HepG2 (cell line): ENCODE data around the gene MSH3. TPM values are rescaled to one million over a fixed set of nuclear protein-coding genes. Genes with fewer than 3 reads are reported as not detected.

ENCODE experiments used
- ASH2L ChIP-seq: fragments of 300-600, 200-600 bp; sonication (generic); IDR thresholded peaks from 2 replicates; pipeline ENCODE4 v1.7.0; 2017; ENCODE audit warnings: low read depth, mild to moderate bottlenecking, moderate library complexity, mixed read lengths, low read length; ENCODE audit not compliant: insufficient read length
- ATM ChIP-seq: fragments of 450-650 bp; IDR thresholded peaks from 2 replicates; pipeline ENCODE4 v1.7.1; 2017; ENCODE audit warnings: mild to moderate bottlenecking, borderline replicate concordance
- DNMT1 ChIP-seq: sonication (generic); formaldehyde crosslinking; IDR thresholded peaks from 2 replicates; pipeline ENCODE4 v1.5.1; 2020; ENCODE audit warnings: mild to moderate bottlenecking, missing genetic modification reagents
- GZF1 ChIP-seq: sonication (generic); formaldehyde crosslinking; IDR thresholded peaks from 2 replicates; pipeline ENCODE4 v1.5.1; 2020; ENCODE audit warnings: mild to moderate bottlenecking, missing genetic modification reagents
- NCOA5 ChIP-seq: sonication (generic); formaldehyde crosslinking; IDR thresholded peaks from 2 replicates; pipeline ENCODE4 v1.4.0; 2020; ENCODE audit warnings: missing genetic modification reagents
- PAWR ChIP-seq: sonication (generic); formaldehyde crosslinking; IDR thresholded peaks from 2 replicates; pipeline ENCODE4 v1.4.0; 2020; ENCODE audit warnings: missing genetic modification reagents, mild to moderate bottlenecking, borderline replicate concordance
- ZNF331 ChIP-seq: sonication (generic); formaldehyde crosslinking; IDR thresholded peaks from 2 replicates; pipeline ENCODE4 v1.4.0; 2020; ENCODE audit warnings: missing genetic modification reagents
- ZNF446 ChIP-seq: sonication (generic); formaldehyde crosslinking; IDR thresholded peaks from 2 replicates; pipeline ENCODE4 v1.5.0; 2020; ENCODE audit warnings: mild to moderate bottlenecking, missing genetic modification reagents
- ZNF567 ChIP-seq: sonication (generic); formaldehyde crosslinking; IDR thresholded peaks from 2 replicates; pipeline ENCODE4 v1.8.1; 2023; ENCODE audit warnings: mild to moderate bottlenecking, missing genetic modification reagents, borderline replicate concordance
- ZNF615 ChIP-seq: sonication (generic); formaldehyde crosslinking; IDR thresholded peaks from 2 replicates; pipeline ENCODE4 v1.5.0; 2020; ENCODE audit warnings: mild to moderate bottlenecking, missing genetic modification reagents, borderline replicate concordance
- ZSCAN21 ChIP-seq: sonication (generic); formaldehyde crosslinking; IDR thresholded peaks from 2 replicates; pipeline ENCODE4 v1.8.0; 2022; ENCODE audit warnings: mild to moderate bottlenecking, missing genetic modification reagents, moderate library complexity, borderline replicate concordance
- polyA plus RNA-seq, 8 experiments: library from polyadenylated mRNA; depleted of rRNA in 3 of 8; stranded (reverse) in 7 of 8; unstranded in 1 of 8; fragments of >200 nt; fragmentation: Illumina TruSeq in 4 of 8; extraction: Trizol in 4 of 8; gene quantifications; 2 replicates each; pipeline versions ENCODE4 v1.2.1 to v1.2.3, GENCODE V29; 2011 to 2016; ENCODE audit warnings: low read depth in 4 of 8, missing spikeins in 1 of 8, mixed read lengths in 1 of 8; ENCODE audit not compliant: insufficient read depth in 1 of 8
- total RNA-seq, 5 experiments: library from RNA; depleted of rRNA; stranded (reverse); fragments of >200 nt; fragmentation: Illumina TruSeq; extraction: Trizol; gene quantifications; 2 replicates each; pipeline ENCODE4 v1.2.3, GENCODE V29; 2016; ENCODE audit warnings: low read depth in 1 of 5
- TF ChIP-seq, protein P1 (sequence below), 2 experiments: sonication (generic) in 1 of 2; formaldehyde crosslinking in 1 of 2; IDR thresholded peaks; 2 replicates each; pipeline versions ENCODE4 v1.4.0 to v1.6.1; 2016 to 2020; ENCODE audit warnings: borderline replicate concordance in 1 of 2, low read depth in 1 of 2, mild to moderate bottlenecking in 1 of 2, missing genetic modification reagents in 1 of 2
- TF ChIP-seq, protein P2 (sequence below): sonication (generic); formaldehyde crosslinking; IDR thresholded peaks from 2 replicates; pipeline ENCODE4 v1.8.0; 2022; ENCODE audit warnings: mild to moderate bottlenecking, missing genetic modification reagents
- TF ChIP-seq, protein P3 (sequence below): sonication (generic); formaldehyde crosslinking; IDR thresholded peaks from 2 replicates; pipeline ENCODE4 v1.4.0; 2020; ENCODE audit warnings: missing genetic modification reagents, borderline replicate concordance
- TF ChIP-seq, protein P4 (sequence below): sonication (generic); formaldehyde crosslinking; conservative IDR thresholded peaks from 2 replicates; pipeline ENCODE4 v1.8.1; 2023; ENCODE audit warnings: missing genetic modification reagents
- TF ChIP-seq, protein P5 (sequence below): fragments of 450-650 bp; IDR thresholded peaks from 2 replicates; pipeline ENCODE4 v1.6.1; 2017

The MSH3 gene
- total and polyA plus RNA-seq, 2 of the 13 experiments (the other 11 are each of a cell fraction or from before 2014, with no cell fraction given): 4.0 to 16.4 TPM

DNA sequence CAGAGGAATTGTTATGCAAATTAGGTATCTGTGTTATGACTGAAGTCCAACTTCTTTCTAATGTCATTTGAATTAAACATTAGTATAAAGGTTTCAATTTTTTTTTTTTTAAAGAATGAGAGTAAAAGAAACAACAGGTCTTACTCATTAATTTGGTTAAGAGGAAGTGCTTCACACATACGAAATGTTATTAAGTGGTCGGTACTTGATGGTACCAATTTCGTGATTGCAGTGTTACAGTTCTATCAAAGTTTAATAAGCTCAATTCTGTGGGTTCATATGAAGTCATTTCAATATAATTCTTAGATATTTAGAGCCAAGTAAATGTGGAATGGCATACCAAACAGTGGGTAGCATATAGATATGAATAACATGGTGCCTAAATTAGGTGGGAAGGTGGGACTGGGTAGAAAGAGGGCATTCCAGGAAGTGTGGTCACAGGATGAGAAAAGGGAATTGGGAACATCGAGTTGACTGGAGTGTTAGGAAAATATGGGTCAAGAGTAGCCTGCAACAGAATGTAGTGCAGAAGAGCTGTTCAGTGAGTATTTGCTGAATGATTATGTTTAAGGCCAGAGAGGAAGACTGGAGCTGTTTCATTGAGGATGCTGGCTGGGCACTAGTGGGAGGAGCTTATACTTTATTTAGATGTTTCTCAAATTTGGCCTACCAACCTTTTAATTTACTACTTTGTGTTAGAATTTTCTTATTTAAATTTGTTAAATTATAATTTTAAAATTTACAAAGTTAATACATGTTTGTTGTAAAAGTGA is 34.4 kb downstream of the MSH3 start (continued):
- TF ChIP-seq, protein P1, sequence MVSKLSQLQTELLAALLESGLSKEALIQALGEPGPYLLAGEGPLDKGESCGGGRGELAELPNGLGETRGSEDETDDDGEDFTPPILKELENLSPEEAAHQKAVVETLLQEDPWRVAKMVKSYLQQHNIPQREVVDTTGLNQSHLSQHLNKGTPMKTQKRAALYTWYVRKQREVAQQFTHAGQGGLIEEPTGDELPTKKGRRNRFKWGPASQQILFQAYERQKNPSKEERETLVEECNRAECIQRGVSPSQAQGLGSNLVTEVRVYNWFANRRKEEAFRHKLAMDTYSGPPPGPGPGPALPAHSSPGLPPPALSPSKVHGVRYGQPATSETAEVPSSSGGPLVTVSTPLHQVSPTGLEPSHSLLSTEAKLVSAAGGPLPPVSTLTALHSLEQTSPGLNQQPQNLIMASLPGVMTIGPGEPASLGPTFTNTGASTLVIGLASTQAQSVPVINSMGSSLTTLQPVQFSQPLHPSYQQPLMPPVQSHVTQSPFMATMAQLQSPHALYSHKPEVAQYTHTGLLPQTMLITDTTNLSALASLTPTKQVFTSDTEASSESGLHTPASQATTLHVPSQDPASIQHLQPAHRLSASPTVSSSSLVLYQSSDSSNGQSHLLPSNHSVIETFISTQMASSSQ (IDR thresholded peaks at IDR 0.05; ENCODE audit: low read depth): no peak
- TF ChIP-seq, protein P1 (CRISPR knock-in tag; IDR thresholded peaks at IDR 0.05; ENCODE audit: borderline replicate concordance): no peak
- TF ChIP-seq ZSCAN21 (CRISPR knock-in tag) (no peak), PAWR (no peak), ZNF567 (CRISPR knock-in tag) (no peak), DNMT1 (CRISPR knock-in tag) (no peak), ATM (no peak), ASH2L (no peak), ZNF331 (no peak), ZNF615 (no peak), ZNF446 (no peak), NCOA5 (CRISPR knock-in tag) (no peak), GZF1 (CRISPR knock-in tag) (no peak)
- TF ChIP-seq, protein P2, sequence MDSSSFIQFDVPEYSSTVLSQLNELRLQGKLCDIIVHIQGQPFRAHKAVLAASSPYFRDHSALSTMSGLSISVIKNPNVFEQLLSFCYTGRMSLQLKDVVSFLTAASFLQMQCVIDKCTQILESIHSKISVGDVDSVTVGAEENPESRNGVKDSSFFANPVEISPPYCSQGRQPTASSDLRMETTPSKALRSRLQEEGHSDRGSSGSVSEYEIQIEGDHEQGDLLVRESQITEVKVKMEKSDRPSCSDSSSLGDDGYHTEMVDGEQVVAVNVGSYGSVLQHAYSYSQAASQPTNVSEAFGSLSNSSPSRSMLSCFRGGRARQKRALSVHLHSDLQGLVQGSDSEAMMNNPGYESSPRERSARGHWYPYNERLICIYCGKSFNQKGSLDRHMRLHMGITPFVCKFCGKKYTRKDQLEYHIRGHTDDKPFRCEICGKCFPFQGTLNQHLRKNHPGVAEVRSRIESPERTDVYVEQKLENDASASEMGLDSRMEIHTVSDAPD (CRISPR knock-in tag): no peak
- TF ChIP-seq, protein P3, sequence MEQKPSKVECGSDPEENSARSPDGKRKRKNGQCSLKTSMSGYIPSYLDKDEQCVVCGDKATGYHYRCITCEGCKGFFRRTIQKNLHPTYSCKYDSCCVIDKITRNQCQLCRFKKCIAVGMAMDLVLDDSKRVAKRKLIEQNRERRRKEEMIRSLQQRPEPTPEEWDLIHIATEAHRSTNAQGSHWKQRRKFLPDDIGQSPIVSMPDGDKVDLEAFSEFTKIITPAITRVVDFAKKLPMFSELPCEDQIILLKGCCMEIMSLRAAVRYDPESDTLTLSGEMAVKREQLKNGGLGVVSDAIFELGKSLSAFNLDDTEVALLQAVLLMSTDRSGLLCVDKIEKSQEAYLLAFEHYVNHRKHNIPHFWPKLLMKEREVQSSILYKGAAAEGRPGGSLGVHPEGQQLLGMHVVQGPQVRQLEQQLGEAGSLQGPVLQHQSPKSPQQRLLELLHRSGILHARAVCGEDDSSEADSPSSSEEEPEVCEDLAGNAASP: no peak
- TF ChIP-seq, protein P4, sequence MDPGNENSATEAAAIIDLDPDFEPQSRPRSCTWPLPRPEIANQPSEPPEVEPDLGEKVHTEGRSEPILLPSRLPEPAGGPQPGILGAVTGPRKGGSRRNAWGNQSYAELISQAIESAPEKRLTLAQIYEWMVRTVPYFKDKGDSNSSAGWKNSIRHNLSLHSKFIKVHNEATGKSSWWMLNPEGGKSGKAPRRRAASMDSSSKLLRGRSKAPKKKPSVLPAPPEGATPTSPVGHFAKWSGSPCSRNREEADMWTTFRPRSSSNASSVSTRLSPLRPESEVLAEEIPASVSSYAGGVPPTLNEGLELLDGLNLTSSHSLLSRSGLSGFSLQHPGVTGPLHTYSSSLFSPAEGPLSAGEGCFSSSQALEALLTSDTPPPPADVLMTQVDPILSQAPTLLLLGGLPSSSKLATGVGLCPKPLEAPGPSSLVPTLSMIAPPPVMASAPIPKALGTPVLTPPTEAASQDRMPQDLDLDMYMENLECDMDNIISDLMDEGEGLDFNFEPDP: no peak
- TF ChIP-seq, protein P5, sequence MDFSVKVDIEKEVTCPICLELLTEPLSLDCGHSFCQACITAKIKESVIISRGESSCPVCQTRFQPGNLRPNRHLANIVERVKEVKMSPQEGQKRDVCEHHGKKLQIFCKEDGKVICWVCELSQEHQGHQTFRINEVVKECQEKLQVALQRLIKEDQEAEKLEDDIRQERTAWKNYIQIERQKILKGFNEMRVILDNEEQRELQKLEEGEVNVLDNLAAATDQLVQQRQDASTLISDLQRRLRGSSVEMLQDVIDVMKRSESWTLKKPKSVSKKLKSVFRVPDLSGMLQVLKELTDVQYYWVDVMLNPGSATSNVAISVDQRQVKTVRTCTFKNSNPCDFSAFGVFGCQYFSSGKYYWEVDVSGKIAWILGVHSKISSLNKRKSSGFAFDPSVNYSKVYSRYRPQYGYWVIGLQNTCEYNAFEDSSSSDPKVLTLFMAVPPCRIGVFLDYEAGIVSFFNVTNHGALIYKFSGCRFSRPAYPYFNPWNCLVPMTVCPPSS: no peak
